H1 (cell line): ENCODE data around the gene CCL1.

Experiments used
- ATF3 ChIP-seq: IDR thresholded peaks from 2 replicates; pipeline ENCODE4 v1.6.1; 2011; ENCODE audit warnings: low read depth, mild to moderate bottlenecking, low read length; ENCODE audit not compliant: insufficient read depth
- BACH1 ChIP-seq: IDR thresholded peaks from 2 replicates; pipeline ENCODE4 v1.6.1; 2012; ENCODE audit warnings: low read length, improper control_type of control experiment
- BCL11A ChIP-seq, 2 experiments: IDR thresholded peaks; one replicate each; pipeline ENCODE4 v1.6.1; 2011; ENCODE audit warnings: low read depth in 2 of 2, low read length in 2 of 2, mild to moderate bottlenecking in 2 of 2
- BRCA1 ChIP-seq: IDR thresholded peaks from 2 replicates; pipeline ENCODE4 v1.6.1; 2012; ENCODE audit warnings: low read depth, low read length, improper control_type of control experiment
- CTCF ChIP-seq, 3 experiments: IDR thresholded peaks; 1 replicate in 2 of 3; 2 replicates in 1 of 3; pipeline versions ENCODE4 v1.5.1 to v1.6.1; 2011; ENCODE audit warnings: low read length in 3 of 3, mild to moderate bottlenecking in 3 of 3, inconsistent platforms in 2 of 3, low read depth in 1 of 3, moderate library complexity in 1 of 3; ENCODE audit not compliant: insufficient read depth in 1 of 3; ENCODE audit errors: control extremely low read depth in 1 of 3
- EGR1 ChIP-seq: IDR thresholded peaks from 2 replicates; pipeline ENCODE4 v1.6.1; 2011; ENCODE audit warnings: low read depth, low read length, borderline replicate concordance
- MAX ChIP-seq: IDR thresholded peaks from 2 replicates; pipeline ENCODE4 v1.6.1; 2012; ENCODE audit warnings: inconsistent platforms
- POLR2A ChIP-seq, 2 experiments: IDR thresholded peaks; 1 replicate in 1 of 2; 2 replicates in 1 of 2; pipeline ENCODE4 v1.6.1; 2011; ENCODE audit warnings: low read depth in 2 of 2, low read length in 2 of 2, mild to moderate bottlenecking in 2 of 2; ENCODE audit errors: control extremely low read depth in 1 of 2
- POLR2AphosphoS5 ChIP-seq: IDR thresholded peaks from 2 replicates; pipeline ENCODE4 v1.6.1; 2011; ENCODE audit warnings: low read depth, low read length
- TAF1 ChIP-seq: IDR thresholded peaks from 2 replicates; pipeline ENCODE4 v1.6.1; 2011; ENCODE audit warnings: mild to moderate bottlenecking, low read depth, low read length
- YY1 ChIP-seq: IDR thresholded peaks from 2 replicates; pipeline ENCODE4 v1.6.1; 2011; ENCODE audit warnings: low read depth, mild to moderate bottlenecking, low read length

GRCh38 chr17:34386343-34386696 lies 23.3 kb upstream of the CCL1 start:
- no peak for TF ChIP-seq ATF3
- no peak for TF ChIP-seq BCL11A (IDR thresholded peaks at IDR 0.05; ENCODE audit: low read depth in 2 of 2, low read length in 2 of 2)
- no peak for TF ChIP-seq TAF1
- no peak for TF ChIP-seq POLR2AphosphoS5
- no peak for TF ChIP-seq CTCF (IDR thresholded peaks at IDR 0.05; ENCODE audit: control extremely low read depth in 1 of 3, insufficient read depth in 1 of 3, low read depth in 1 of 3, low read length in 3 of 3)
- no peak for TF ChIP-seq MAX
- TF ChIP-seq YY1: no peak
- no peak for TF ChIP-seq EGR1
- TF ChIP-seq BRCA1: no peak
- no peak for TF ChIP-seq POLR2A (IDR thresholded peaks at IDR 0.05; ENCODE audit: control extremely low read depth in 1 of 2, low read depth in 2 of 2, low read length in 2 of 2)
- TF ChIP-seq BACH1: no peak
